ENCODE measurements around the gene C11orf21. TPM values are rescaled to one million over a fixed set of nuclear protein-coding genes. Genes with fewer than 3 reads are reported as not detected.

Gene C11orf21
- total and polyA plus RNA-seq, 2 experiments from 2014 or later = not detected

GRCh38 chr11:2249189-2249916, 52.4 kb downstream of the C11orf21 start:
- Histone ChIP-seq H3K27ac (no peak overlapping the region), H2AFZ (no peak overlapping the region), H3K9me3 (ENCODE audit: low read depth) (no peaks in the 10 kb centered on the region), H3K9me2 (ENCODE audit: insufficient read depth) (no peaks in the 10 kb centered on the region), H4K20me1 (ENCODE audit: insufficient read depth) (no peaks in the 10 kb centered on the region), H3K79me2 (ENCODE audit: insufficient read depth) (no peaks in the 10 kb centered on the region), H3K4me2 (ENCODE audit: unreplicated experiment) (no peak overlapping the region), H3F3A (ENCODE audit: insufficient read depth) (no peaks in the 10 kb centered on the region), H3K4me1 (ENCODE audit: insufficient read depth) (no peaks in the 10 kb centered on the region), H3K4me3 (no peak overlapping the region), H3K27me3 (replicated peaks; ENCODE audit: insufficient read depth) (peaks cover 45% of the 10 kb centered on the region), H3K9ac (no peak overlapping the region), H3K36me3 (ENCODE audit: low read depth) (no peaks in the 10 kb centered on the region)
- in situ Hi-C loops (cut with MboI) = no loop called here
- no peak for DNase-seq
- 53 to 56% methylated on average over 12 to 20 of the region's 20 CpGs for WGBS, 2 experiments (ENCODE audit: low coverage in 1 of 2, low lambda C conversion rate in 2 of 2, missing lambda C conversion rate in 2 of 2)
- TF ChIP-seq EZH2phosphoT487 (IDR thresholded peaks at IDR 0.05; ENCODE audit: insufficient read depth, low read depth) (no peak), EZH2 (IDR thresholded peaks at IDR 0.05; ENCODE audit: insufficient read depth, poor library complexity, severe bottlenecking) (no peak)

- no peak for DNase-seq
- TF ChIP-seq EZH2phosphoT487 (IDR thresholded peaks at IDR 0.05; ENCODE audit: insufficient read depth, low read depth) (no peak), EZH2 (IDR thresholded peaks at IDR 0.05; ENCODE audit: insufficient read depth, poor library complexity, severe bottlenecking) (no peak)
- WGBS, 2 experiments (ENCODE audit: low coverage in 1 of 2, low lambda C conversion rate in 2 of 2, missing lambda C conversion rate in 2 of 2) = 58 to 69% methylated on average over 7 of the region's 7 CpGs
- H3K9me3 ChIP-seq (ENCODE audit: low read depth) = no peaks in the 10 kb centered on the region
- no peak overlapping the region for H3K27ac ChIP-seq
- in situ Hi-C loops (cut with MboI) = no loop called here
- H3K4me3 ChIP-seq = no peak overlapping the region
- no peaks in the 10 kb centered on the region for H4K20me1 ChIP-seq (ENCODE audit: insufficient read depth)
- no peaks in the 10 kb centered on the region for H3K79me2 ChIP-seq (ENCODE audit: insufficient read depth)
- no peaks in the 10 kb centered on the region for H3K9me2 ChIP-seq (ENCODE audit: insufficient read depth)
- H2AFZ ChIP-seq = no peak overlapping the region
- no peaks in the 10 kb centered on the region for H3F3A ChIP-seq (ENCODE audit: insufficient read depth)
- no peaks in the 10 kb centered on the region for H3K4me1 ChIP-seq (ENCODE audit: insufficient read depth)
- H3K4me2 ChIP-seq (ENCODE audit: unreplicated experiment) = no peak overlapping the region
- no peaks in the 10 kb centered on the region for H3K36me3 ChIP-seq (ENCODE audit: low read depth)
- peaks cover 46% of the 10 kb centered on the region for H3K27me3 ChIP-seq (replicated peaks; ENCODE audit: insufficient read depth)
- no peak overlapping the region for H3K9ac ChIP-seq
Observed at GRCh38 chr11:2248762-2249161, 53.0 kb downstream of the C11orf21 start.

- H3K4me3 ChIP-seq = no peak overlapping the region
- H3K9me3 ChIP-seq (ENCODE audit: low read depth) = no peaks in the 10 kb centered on the region
- no peaks in the 10 kb centered on the region for H3K9me2 ChIP-seq (ENCODE audit: insufficient read depth)
- no peak overlapping the region for H3K27ac ChIP-seq
- H4K20me1 ChIP-seq (ENCODE audit: insufficient read depth) = no peaks in the 10 kb centered on the region
- H3K36me3 ChIP-seq (ENCODE audit: low read depth) = no peaks in the 10 kb centered on the region
- in situ Hi-C loops (cut with MboI) = no loop called here
- no peaks in the 10 kb centered on the region for H3K79me2 ChIP-seq (ENCODE audit: insufficient read depth)
- no peak for DNase-seq
- no peak overlapping the region for H3K9ac ChIP-seq
- H3K4me2 ChIP-seq (ENCODE audit: unreplicated experiment) = no peak overlapping the region
- H2AFZ ChIP-seq = no peak overlapping the region
- H3K27me3 ChIP-seq (replicated peaks; ENCODE audit: insufficient read depth) = peaks cover 44% of the 10 kb centered on the region
- H3F3A ChIP-seq (ENCODE audit: insufficient read depth) = no peaks in the 10 kb centered on the region
- 56 to 57% methylated on average over 11 of the region's 11 CpGs for WGBS, 2 experiments (ENCODE audit: low coverage in 1 of 2, low lambda C conversion rate in 2 of 2, missing lambda C conversion rate in 2 of 2)
- no peak for TF ChIP-seq EZH2phosphoT487 (IDR thresholded peaks at IDR 0.05; ENCODE audit: insufficient read depth, low read depth)
- no peak for TF ChIP-seq EZH2 (IDR thresholded peaks at IDR 0.05; ENCODE audit: insufficient read depth, poor library complexity, severe bottlenecking)
- no peaks in the 10 kb centered on the region for H3K4me1 ChIP-seq (ENCODE audit: insufficient read depth)
Observed at GRCh38 chr11:2248242-2248641, 53.5 kb downstream of the C11orf21 start.

- Histone ChIP-seq H4K20me1 (ENCODE audit: insufficient read depth) (no peaks in the 10 kb centered on the region), H3K27me3 (replicated peaks; ENCODE audit: insufficient read depth) (peaks cover 37% of the 10 kb centered on the region), H3K9ac (no peak overlapping the region), H3K4me3 (no peak overlapping the region), H3K79me2 (ENCODE audit: insufficient read depth) (no peaks in the 10 kb centered on the region), H2AFZ (no peak overlapping the region), H3K4me2 (ENCODE audit: unreplicated experiment) (no peak overlapping the region), H3K9me2 (ENCODE audit: insufficient read depth) (no peaks in the 10 kb centered on the region), H3F3A (ENCODE audit: insufficient read depth) (no peaks in the 10 kb centered on the region), H3K4me1 (ENCODE audit: insufficient read depth) (no peaks in the 10 kb centered on the region), H3K27ac (no peak overlapping the region), H3K36me3 (ENCODE audit: low read depth) (no peaks in the 10 kb centered on the region), H3K9me3 (ENCODE audit: low read depth) (no peaks in the 10 kb centered on the region)
- 37 to 38% methylated on average over 7 of the region's 7 CpGs for WGBS, 2 experiments (ENCODE audit: low coverage in 1 of 2, low lambda C conversion rate in 2 of 2, missing lambda C conversion rate in 2 of 2)
- TF ChIP-seq EZH2phosphoT487 (IDR thresholded peaks at IDR 0.05; ENCODE audit: insufficient read depth, low read depth) (no peak), EZH2 (IDR thresholded peaks at IDR 0.05; ENCODE audit: insufficient read depth, poor library complexity, severe bottlenecking) (no peak)
- no peak for DNase-seq
- in situ Hi-C loops (cut with MboI) = no loop called here
Observed at GRCh38 chr11:2247496-2247895, 54.2 kb downstream of the C11orf21 start.

Small RNA genes lying within 50 kb of the gene (small RNA-seq; reads per million reads assigned to genes)
- gene RNU6-878P (ENCODE audit: low read depth, low replicate concordance) = not detected

Other genes starting within 250 kb of the C11orf21 start
- not detected in 2 replicates for gene IGF2, start 162.5 kb downstream of the C11orf21 start, total RNA-seq (2014; rRNA removed; shearing (Covaris generic))
- 0.06 and 0.18 TPM in 2 replicates for gene IGF2, start 162.5 kb downstream of the C11orf21 start, polyA plus RNA-seq (2016; fragmentation: Nextera tagmentation; extraction: Ambion mirVana)
- not detected in 2 replicates for gene INS, start 140.7 kb downstream of the C11orf21 start, total RNA-seq (2014; rRNA removed; shearing (Covaris generic))
- gene INS, start 140.7 kb downstream of the C11orf21 start, polyA plus RNA-seq (2016; fragmentation: Nextera tagmentation; extraction: Ambion mirVana) = not detected in 2 replicates
- gene TH, start 130.1 kb downstream of the C11orf21 start, total RNA-seq (2014; rRNA removed; shearing (Covaris generic)) = not detected in 2 replicates
- not detected in 2 replicates for gene TH, start 130.1 kb downstream of the C11orf21 start, polyA plus RNA-seq (2016; fragmentation: Nextera tagmentation; extraction: Ambion mirVana)
- gene ASCL2, start 31.3 kb downstream of the C11orf21 start, total RNA-seq (2014; rRNA removed; shearing (Covaris generic)) = not detected in 2 replicates
- not detected in 2 replicates for gene ASCL2, start 31.3 kb downstream of the C11orf21 start, polyA plus RNA-seq (2016; fragmentation: Nextera tagmentation; extraction: Ambion mirVana)
- gene TSPAN32, start 95 bp upstream of the C11orf21 start, total RNA-seq (2014; rRNA removed; shearing (Covaris generic)) = not detected in 2 replicates
- not detected in 2 replicates for gene TSPAN32, start 95 bp upstream of the C11orf21 start, polyA plus RNA-seq (2016; fragmentation: Nextera tagmentation; extraction: Ambion mirVana)
- gene CD81, start 75.4 kb upstream of the C11orf21 start, total RNA-seq (2014; rRNA removed; shearing (Covaris generic)) = 363 and 434 TPM in 2 replicates
- gene CD81, start 75.4 kb upstream of the C11orf21 start, polyA plus RNA-seq (2016; fragmentation: Nextera tagmentation; extraction: Ambion mirVana) = 66.8 and 67.6 TPM in 2 replicates
- gene TSSC4, start 98.8 kb upstream of the C11orf21 start, total RNA-seq (2014; rRNA removed; shearing (Covaris generic)) = 44.4 and 50.3 TPM in 2 replicates
- gene TSSC4, start 98.8 kb upstream of the C11orf21 start, polyA plus RNA-seq (2016; fragmentation: Nextera tagmentation; extraction: Ambion mirVana) = 61.8 and 69.8 TPM in 2 replicates
- gene TRPM5, start 142.6 kb upstream of the C11orf21 start, total RNA-seq (2014; rRNA removed; shearing (Covaris generic)) = not detected in 2 replicates
- gene TRPM5, start 142.6 kb upstream of the C11orf21 start, polyA plus RNA-seq (2016; fragmentation: Nextera tagmentation; extraction: Ambion mirVana) = not detected in 2 replicates
- not detected in 2 replicates for gene KCNQ1, start 143.1 kb upstream of the C11orf21 start, total RNA-seq (2014; rRNA removed; shearing (Covaris generic))
- not detected in 2 replicates for gene KCNQ1, start 143.1 kb upstream of the C11orf21 start, polyA plus RNA-seq (2016; fragmentation: Nextera tagmentation; extraction: Ambion mirVana)

All from GM23248 (cell line).